HepG2 (cell line): ENCODE measurements around the gene FOXE3. TPM values are rescaled to one million over a fixed set of nuclear protein-coding genes. Genes with fewer than 3 reads are reported as not detected.

ENCODE experiments used
- ATAC-seq: fragments of 200-7000 bp; cut with Tn5 transposase; 3 replicates; pipeline ENCODE4 v1.9.1; 2020; ENCODE audit warnings: mild to moderate bottlenecking, moderate library complexity
- BruUV-seq: library from RNA; stranded (reverse); fragments of 400-500 nt; replicated peaks from 2 replicates; lab custom pipeline; 2021; lab: Mats Ljungman, UMichigan
- CTCF ChIA-PET: fragments of 300-600 bp; formaldehyde crosslinking; extraction: SDS; loops from one replicate; lab custom pipeline; 2021; ENCODE audit warnings: low total read pairs, inconsistent platforms, low intra/inter-chr PET ratio; lab: Yijun Ruan, JAX
- POLR2A ChIA-PET: fragments of 350-600 bp; sonication (Branson Sonifier 250); formaldehyde crosslinking; loops from one replicate; lab custom pipeline; 2020; ENCODE audit warnings: antibody characterized with exemption, inconsistent platforms; lab: Yijun Ruan, JAX
- DNase-seq: peaks from one replicate; pipeline ENCODE4 v3.0.0-alpha.2; 2015; ENCODE audit warnings: low spot score
- FAIRE-seq: peaks from 3 replicates; lab custom pipeline; 2011; peaks lifted over from hg19 to GRCh38; lab: Jason Lieb, UNC
- H2AFZ ChIP-seq: one replicate; pipeline ENCODE4 v1.6.1; 2011; ENCODE audit warnings: low read length, inconsistent platforms
- H3K27ac ChIP-seq: fragments of 300-600 bp; 3 replicates; pipeline ENCODE4 v1.8.0; 2011; ENCODE audit warnings: mixed run types, mild to moderate bottlenecking, mixed read lengths, low read length, inconsistent platforms; ENCODE audit not compliant: insufficient read depth; ENCODE audit errors: extremely low read length
- H3K27me3 ChIP-seq, 2 experiments: fragments of 200-600 bp in 1 of 2; 2 replicates in 1 of 2; 3 replicates in 1 of 2; pipeline versions ENCODE4 v1.6.0 to v1.8.0; 2011; ENCODE audit warnings: low read length in 2 of 2, mild to moderate bottlenecking in 2 of 2, moderate library complexity in 2 of 2, inconsistent platforms in 1 of 2; ENCODE audit not compliant: insufficient read depth in 2 of 2, control insufficient read depth in 1 of 2
- H3K36me3 ChIP-seq, 2 experiments: fragments of 200-600 bp in 1 of 2; replicated peaks in 1 of 2; 2 replicates in 1 of 2; 3 replicates in 1 of 2; pipeline versions ENCODE4 v1.5.1 to v1.8.0; 2011; ENCODE audit warnings: low read length in 2 of 2, inconsistent platforms in 1 of 2; ENCODE audit not compliant: insufficient read depth in 2 of 2, control insufficient read depth in 1 of 2
- H3K4me1 ChIP-seq: 2 replicates; pipeline ENCODE4 v1.5.1; 2012; ENCODE audit warnings: low read length, inconsistent platforms; ENCODE audit not compliant: insufficient read depth
- H3K4me2 ChIP-seq: 2 replicates; pipeline ENCODE4 v1.6.0; 2011; ENCODE audit warnings: low read depth, low read length, inconsistent platforms
- H3K4me3 ChIP-seq, 3 experiments: fragments of 200-600 bp in 1 of 3; sonication (generic), shearing (Covaris generic) in 1 of 3; replicated peaks in 1 of 3; 2 replicates each; pipeline ENCODE4 v1.5.1; 2011 to 2016; ENCODE audit warnings: low read length in 3 of 3, inconsistent platforms in 2 of 3, low read depth in 2 of 3, mild to moderate bottlenecking in 2 of 3, control low read depth in 1 of 3, mixed read lengths in 1 of 3; ENCODE audit not compliant: insufficient read depth in 1 of 3
- H3K79me2 ChIP-seq: one replicate; pipeline ENCODE4 v1.6.1; 2011; ENCODE audit warnings: low read length, inconsistent platforms; ENCODE audit not compliant: insufficient read depth
- H3K9ac ChIP-seq: 2 replicates; pipeline ENCODE4 v1.6.0; 2011; ENCODE audit warnings: mild to moderate bottlenecking, low read depth, low read length, inconsistent platforms; ENCODE audit not compliant: insufficient read depth
- H3K9me3 ChIP-seq: 2 replicates; pipeline ENCODE4 v1.5.1; 2012; ENCODE audit warnings: mild to moderate bottlenecking, low read length
- H4K20me1 ChIP-seq: 2 replicates; pipeline ENCODE4 v1.6.0; 2011; ENCODE audit warnings: inconsistent platforms, mild to moderate bottlenecking, low read length, moderate library complexity; ENCODE audit not compliant: insufficient read depth
- KLF13 ChIP-seq: sonication (generic); formaldehyde crosslinking; IDR thresholded peaks from 2 replicates; pipeline ENCODE4 v1.4.0; 2020; ENCODE audit warnings: mild to moderate bottlenecking, missing genetic modification reagents
- MAFF ChIP-seq: IDR thresholded peaks from 2 replicates; pipeline ENCODE4 v1.6.1; 2011; ENCODE audit warnings: low read depth, low read length, improper control_type of control experiment
- MAFK ChIP-seq, 2 experiments: IDR thresholded peaks in 1 of 2; conservative IDR thresholded peaks in 1 of 2; 2 replicates each; pipeline ENCODE4 v1.6.1; 2011; ENCODE audit warnings: improper control_type of control experiment in 2 of 2, low read length in 2 of 2
- MTF1 ChIP-seq: sonication (generic); formaldehyde crosslinking; IDR thresholded peaks from 2 replicates; pipeline ENCODE4 v1.5.0; 2020; ENCODE audit warnings: missing genetic modification reagents
- NR2F6 ChIP-seq, 2 experiments: IDR thresholded peaks; 2 replicates each; pipeline ENCODE4 v1.6.1; 2016; ENCODE audit warnings: antibody characterized with exemption in 1 of 2, mild to moderate bottlenecking in 1 of 2
- ZNF292 ChIP-seq: sonication (generic); formaldehyde crosslinking; IDR thresholded peaks from 2 replicates; pipeline ENCODE4 v1.8.1; 2022; ENCODE audit warnings: mild to moderate bottlenecking, low read depth, missing genetic modification reagents, borderline replicate concordance
- ZNF335 ChIP-seq: sonication (generic); formaldehyde crosslinking; IDR thresholded peaks from 2 replicates; pipeline ENCODE4 v1.4.0; 2020; ENCODE audit warnings: missing genetic modification reagents
- ZNF33B ChIP-seq: sonication (generic); formaldehyde crosslinking; IDR thresholded peaks from 2 replicates; pipeline ENCODE4 v1.5.1; 2020; ENCODE audit warnings: mild to moderate bottlenecking, missing genetic modification reagents
- WGBS: methylation state at CpG from one replicate; pipeline ENCODE4 v1.1.6; 2017; ENCODE audit warnings: low lambda C conversion rate; 5-methylcytosine and 5-hydroxymethylcytosine counted together
- in situ Hi-C: cut with HindIII; loops from 2 replicates; pipeline ENCODE4 v1.10.0; 2017; ENCODE audit warnings: low pct_unique_long_range_greater_than_20kb; ENCODE audit not compliant: extremely low pct_ligation_motif_present
- intact Hi-C: fragments of 100-400 bp; cut with micrococcal nuclease; formaldehyde crosslinking; loops from one replicate; pipeline ENCODE4 v1.10.0; 2022; ENCODE audit not compliant: unreplicated experiment
- polyA plus RNA-seq, 8 experiments: library from polyadenylated mRNA; depleted of rRNA in 3 of 8; stranded (reverse) in 7 of 8; unstranded in 1 of 8; fragments of >200 nt; fragmentation: Illumina TruSeq in 4 of 8; extraction: Trizol in 4 of 8; gene quantifications; 2 replicates each; pipeline versions ENCODE4 v1.2.1 to v1.2.3, GENCODE V29; 2011 to 2016; ENCODE audit warnings: low read depth in 4 of 8, missing spikeins in 1 of 8, mixed read lengths in 1 of 8; ENCODE audit not compliant: insufficient read depth in 1 of 8
- total RNA-seq, 5 experiments: library from RNA; depleted of rRNA; stranded (reverse); fragments of >200 nt; fragmentation: Illumina TruSeq; extraction: Trizol; gene quantifications; 2 replicates each; pipeline ENCODE4 v1.2.3, GENCODE V29; 2016; ENCODE audit warnings: low read depth in 1 of 5

Gene FOXE3
- total and polyA plus RNA-seq, 2 of the 13 experiments (the other 11 are each of a cell fraction or from before 2014, with no cell fraction given) = not detected

DNA sequence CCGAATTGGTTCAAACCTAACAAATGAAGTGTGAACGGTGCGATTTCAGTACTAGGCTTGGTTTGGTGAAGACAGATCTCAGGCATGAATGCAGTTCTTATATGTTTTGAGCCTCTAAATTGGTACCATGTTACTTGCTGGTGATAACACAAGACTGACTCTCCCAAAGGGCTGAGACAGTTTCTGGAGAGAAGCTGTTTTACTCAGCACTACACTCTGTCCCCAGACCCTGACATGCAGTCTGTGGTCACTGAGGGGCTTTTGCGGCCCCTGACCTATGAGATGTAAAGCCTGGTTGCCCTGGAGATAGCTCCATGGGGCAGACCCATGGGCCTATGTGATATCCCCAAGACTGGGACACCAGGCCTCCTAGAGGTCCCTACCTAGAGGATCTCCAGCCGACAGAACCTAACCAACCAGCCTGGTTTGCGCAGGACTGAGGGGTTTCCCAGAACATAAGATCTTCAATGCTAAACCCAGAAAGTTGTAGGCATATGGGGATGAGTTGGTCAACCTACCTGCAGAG lies 19.4 kb upstream of the FOXE3 start:
- no peaks in the 10 kb centered on the region for H3K9me3 ChIP-seq

GRCh38 chr1:47399138-47399845 lies 16.8 kb upstream of the FOXE3 start:
- BruUV-seq = no TSS peak
- TF ChIP-seq MAFK (conservative IDR thresholded peaks at IDR 0.05 in 1 of 2, IDR thresholded peaks at IDR 0.05 in 1 of 2; ENCODE audit: low read length in 2 of 2) = peak; percentile 69 to 78
- TF ChIP-seq MTF1 (CRISPR knock-in tag) = no peak
- TF ChIP-seq MAFF = peak; percentile 74
- no peaks in the 10 kb centered on the region for H3K9me3 ChIP-seq
- WGBS = 29% methylated on average over 4 of the region's 4 CpGs
- no peaks in the 10 kb centered on the region for H3K79me2 ChIP-seq
- no peak overlapping the region for H3K4me2 ChIP-seq
- no peak for DNase-seq
- ChIA-PET POLR2A (no interaction called here), CTCF (no interaction called here)
- H3K36me3 ChIP-seq = no peaks in the 10 kb centered on the region
- peaks cover 6% of the 10 kb centered on the region; the same call in 1 of the 2 replicates for H3K4me1 ChIP-seq
- intact Hi-C loops (no loop called here), in situ Hi-C loops (no loop called here)
- peaks cover 0 to 13% of the 10 kb centered on the region in 2 experiments; a peak in 2 of 5 replicates for H3K27me3 ChIP-seq
- H3K4me3 ChIP-seq = no peak overlapping the region
- no peak overlapping the region for H3K27ac ChIP-seq
- no peak for FAIRE-seq
- H4K20me1 ChIP-seq = no peaks in the 10 kb centered on the region
- H3K9ac ChIP-seq = no peak overlapping the region
- no peak for ATAC-seq
- no peak overlapping the region for H2AFZ ChIP-seq

More for the DNA sequence above, 19.4 kb upstream of the FOXE3 start:
- no peaks in the 10 kb centered on the region for H3K36me3 ChIP-seq
- no TSS peak for BruUV-seq
- H3K27me3 ChIP-seq = 0 out of 5 replicates have a peak, but pooled peaks cover 0 to 8% of the 10 kb centered on the region in 2 experiments
- H3K79me2 ChIP-seq = no peaks in the 10 kb centered on the region
- no peak overlapping the region for H3K27ac ChIP-seq
- no peak for ATAC-seq
- in situ Hi-C loops (no loop called here), intact Hi-C loops (no loop called here)
- H3K9ac ChIP-seq = no peak overlapping the region
- no peak overlapping the region for H3K4me3 ChIP-seq
- no peak overlapping the region for H2AFZ ChIP-seq
- no peaks in the 10 kb centered on the region for H4K20me1 ChIP-seq
- DNase-seq = no peak
- FAIRE-seq = no peak
- TF ChIP-seq ZNF33B (CRISPR knock-in tag) = no peak
- no peak for TF ChIP-seq KLF13 (CRISPR knock-in tag)
- no peak for TF ChIP-seq ZNF292 (CRISPR knock-in tag)
- TF ChIP-seq NR2F6 (IDR thresholded peaks at IDR 0.05) = no peak
- no peak for TF ChIP-seq NR2F6 (CRISPR knock-in tag; IDR thresholded peaks at IDR 0.05)
- no peak for TF ChIP-seq ZNF335
- ChIA-PET CTCF (no interaction called here), POLR2A (no interaction called here)
- no peak overlapping the region for H3K4me2 ChIP-seq
- peaks cover 7% of the 10 kb centered on the region for H3K4me1 ChIP-seq
- 74% methylated on average over 6 of the region's 6 CpGs for whole genome bisulfite sequencing
